Mucosa of descending colon (tissue), 3 donors: ENCODE results near the gene GNAQ. TPM values are rescaled to one million over a fixed set of nuclear protein-coding genes. Genes with fewer than 3 reads are reported as not detected.
"Not testable (repeated sequence)": the region's sequence is repeated elsewhere in the genome, so short reads cannot be mapped to it uniquely, and the experiment has no call there.

Experiments
- ATAC-seq: fragments of 200-7000 bp; cut with Tn5 transposase; one replicate; pipeline ENCODE4 v1.9.1; 2020; ENCODE audit warnings: mild to moderate bottlenecking, moderate library complexity
- DNase-seq, 3 donors: peaks; one replicate each; pipeline ENCODE4 v3.0.0-alpha.2; 2020
- H3K36me3 ChIP-seq: fragments of 200-600 bp; one replicate; pipeline ENCODE4 v1.8.0; 2021; ENCODE audit warnings: low read depth, mild to moderate bottlenecking
- H3K4me1 ChIP-seq: fragments of 200-600 bp; one replicate; pipeline ENCODE4 v1.8.0; 2021; ENCODE audit warnings: low read depth, mild to moderate bottlenecking
- H3K4me3 ChIP-seq: fragments of 200-600 bp; one replicate; pipeline ENCODE4 v1.8.0; 2021; ENCODE audit warnings: mild to moderate bottlenecking
- H3K9me3 ChIP-seq: fragments of 200-600 bp; one replicate; pipeline ENCODE4 v1.8.0; 2021; ENCODE audit warnings: mild to moderate bottlenecking
- CTCF ChIP-seq: fragments of 200-600 bp; IDR thresholded peaks from one replicate; pipeline ENCODE4 v1.8.0; 2022; ENCODE audit warnings: antibody characterized with exemption, mild to moderate bottlenecking
- intact Hi-C, 2 donors: fragments of 100-400 bp; cut with DNase I in 1 of 2; cut with micrococcal nuclease in 1 of 2; formaldehyde crosslinking; loops; one replicate each; pipeline versions ENCODE4 v1.11.0 to v1.11.1; 2022; cut with DNase I, micrococcal nuclease
- total RNA-seq, 3 donors: library from RNA; stranded (reverse); fragmentation: NEBNext Ultra II Directional in 2 of 3; extraction: Animal tissue kit (Norgen Biotek cat#: 25700) in 2 of 3; gene quantifications; one replicate each; pipeline versions ENCODE4 v1.2.1 to v1.2.4, GENCODE V29; 2021 to 2023
- donor health status: DM: no; HTN: no; CAD: no; lungs with moderate emphysema.
- donor health status: DM: no; HTN: no; CAD: no.
- donor health status: DM: no; HTN: yes; CAD: no.

Gene GNAQ
- total RNA-seq, 3 donors from 2014 or later = 95.9 to 115 (median 104) TPM

GRCh38 chr9:77719321-77719720 lies 312.3 kb downstream of the GNAQ start:
- Histone ChIP-seq H3K4me3 (no peak overlapping the region), H3K36me3 (no peaks in the 10 kb centered on the region), H3K9me3 (no peaks in the 10 kb centered on the region), H3K4me1 (no peaks in the 10 kb centered on the region)
- ATAC-seq (no peak), DNase-seq (no peak)
- intact Hi-C loops = no loop called here
- TF ChIP-seq CTCF = no peak

- ATAC-seq, intact Hi-C loops, H3K36me3 ChIP-seq: not testable (repeated sequence)
These were observed 313.3 kb downstream of the GNAQ start for GRCh38 chr9:77718298-77718640.

GRCh38 chr9:77717608-77718297 lies 313.9 kb downstream of the GNAQ start:
- H3K36me3 ChIP-seq, DNase-seq, intact Hi-C loops, H3K4me3 ChIP-seq, ATAC-seq, H3K4me1 ChIP-seq, H3K9me3 ChIP-seq: not testable (repeated sequence)

More at GRCh38 chr9:77718298-77718640, 313.3 kb downstream of the GNAQ start:
- not testable (repeated sequence) for DNase-seq, H3K4me3 ChIP-seq, H3K4me1 ChIP-seq, H3K9me3 ChIP-seq

GRCh38 chr9:77714077-77714549 lies 317.5 kb downstream of the GNAQ start:
- intact Hi-C loops = no loop called here
- TF ChIP-seq CTCF = no peak
- Histone ChIP-seq H3K36me3 (no peaks in the 10 kb centered on the region), H3K4me3 (no peak overlapping the region), H3K9me3 (no peaks in the 10 kb centered on the region), H3K4me1 (no peaks in the 10 kb centered on the region)
- no peak for ATAC-seq
- no peak for DNase-seq

GRCh38 chr9:77712533-77713130 lies 319.0 kb downstream of the GNAQ start:
- DNase-seq (no peak), ATAC-seq (no peak)
- Histone ChIP-seq H3K4me1 (no peaks in the 10 kb centered on the region), H3K36me3 (no peaks in the 10 kb centered on the region), H3K4me3 (no peak overlapping the region), H3K9me3 (no peaks in the 10 kb centered on the region)
- intact Hi-C loops = no loop called here
- no peak for TF ChIP-seq CTCF

- intact Hi-C loops = no loop called here
- TF ChIP-seq CTCF = no peak
- no peak for DNase-seq
- no peaks in the 10 kb centered on the region for H3K9me3 ChIP-seq
- ATAC-seq = no peak
- H3K36me3 ChIP-seq = no peaks in the 10 kb centered on the region
- H3K4me1 ChIP-seq = no peaks in the 10 kb centered on the region
- H3K4me3 ChIP-seq = no peak overlapping the region
These were observed 320.5 kb downstream of the GNAQ start for GRCh38 chr9:77710965-77711648.
